GM19438 (cell line): ENCODE results near the gene NOM1.
A peak's percentile ranks its signal among the peaks of the same experiment; 100 is the strongest.

Experiments
- ATAC-seq: cut with Tn5 transposase; IDR thresholded peaks from one replicate; pipeline ENCODE4 v1.9.1; 2021; ENCODE audit warnings: low read depth; ENCODE audit not compliant: unreplicated experiment

NOM1 gene

GRCh38 chr7:157014635-157015555 lies 65.4 kb downstream of the NOM1 start:
- ATAC-seq, result no peak

- ATAC-seq, result peak; percentile 1
These were observed 66.5 kb downstream of the NOM1 start for GRCh38 chr7:157016024-157016351.

- ATAC-seq, result peak; percentile 60
These were observed 67.0 kb downstream of the NOM1 start for GRCh38 chr7:157016352-157017041.

- ATAC-seq, result no peak
These were observed 67.6 kb downstream of the NOM1 start for GRCh38 chr7:157017149-157017548.

GRCh38 chr7:157017603-157018327 lies 68.3 kb downstream of the NOM1 start:
- no peak for ATAC-seq

- no peak for ATAC-seq
These were observed 69.0 kb downstream of the NOM1 start for GRCh38 chr7:157018328-157018996.

- ATAC-seq, result no peak
These were observed 69.6 kb downstream of the NOM1 start for GRCh38 chr7:157018997-157019608.

GRCh38 chr7:157019718-157020451 lies 70.4 kb downstream of the NOM1 start:
- no peak for ATAC-seq

GRCh38 chr7:157020514-157021070 lies 71.1 kb downstream of the NOM1 start:
- ATAC-seq, result no peak

- no peak for ATAC-seq
These were observed 71.8 kb downstream of the NOM1 start for GRCh38 chr7:157021071-157021870.

GRCh38 chr7:157021871-157022680 lies 72.6 kb downstream of the NOM1 start:
- no peak for ATAC-seq
